ENCODE measurements around the gene BRCA2.

DNA sequence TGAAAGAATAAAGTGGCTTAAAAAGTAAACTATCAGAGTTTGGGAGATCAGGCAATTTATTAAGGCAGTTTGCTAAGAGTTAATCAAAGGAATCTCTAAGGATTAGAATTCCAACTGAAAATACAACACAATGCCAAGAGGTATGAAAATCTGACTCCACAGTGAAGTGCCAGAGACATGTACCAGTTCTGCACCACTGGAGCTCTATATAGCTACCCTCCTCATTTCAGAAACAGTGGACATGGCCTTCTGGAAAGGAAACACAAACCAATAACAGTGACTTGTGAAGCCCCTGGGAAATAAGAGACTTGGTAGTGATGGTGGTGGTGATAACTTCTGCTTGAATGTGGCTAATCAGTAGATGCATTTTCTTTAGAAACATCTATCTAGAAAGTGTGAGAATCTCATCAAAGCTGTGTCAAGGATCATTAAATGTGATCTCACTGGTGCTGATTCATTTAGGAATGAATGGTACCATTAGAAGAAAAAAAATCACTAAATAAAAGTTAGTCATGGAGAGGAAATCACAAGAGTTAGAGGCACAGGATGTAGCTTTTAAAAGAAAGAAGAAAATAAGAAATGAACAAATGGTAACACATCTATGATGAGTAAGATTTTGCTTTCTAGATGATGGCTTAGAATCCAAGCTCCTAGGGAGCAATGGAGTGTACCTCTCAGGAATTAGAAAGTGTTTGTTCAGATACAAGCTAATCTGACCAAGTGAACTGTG is 132.8 kb downstream of the BRCA2 start:
- TF ChIP-seq RELA (CRISPR knock-in tag; IDR thresholded peaks at IDR 0.05; ENCODE audit: borderline replicate concordance): no peak
- TF ChIP-seq CTCF (IDR thresholded peaks at IDR 0.05): no peak
- no peak for TF ChIP-seq E2F5 (CRISPR knock-in tag; IDR thresholded peaks at IDR 0.05)
- no peak for TF ChIP-seq ZNF121 (CRISPR knock-in tag; IDR thresholded peaks at IDR 0.05)
- no peak for TF ChIP-seq SP1 (CRISPR knock-in tag; conservative IDR thresholded peaks at IDR 0.05)
- TF ChIP-seq FOXP4 (CRISPR knock-in tag; IDR thresholded peaks at IDR 0.05): no peak
- TF ChIP-seq ATF3 (CRISPR knock-in tag; conservative IDR thresholded peaks at IDR 0.05): no peak
- no peak for TF ChIP-seq MAX (CRISPR knock-in tag; IDR thresholded peaks at IDR 0.05)
- no peak for TF ChIP-seq IRF1 (CRISPR knock-in tag; IDR thresholded peaks at IDR 0.05)
- no peak for TF ChIP-seq NR1H2 (CRISPR knock-in tag; IDR thresholded peaks at IDR 0.05)

Measured in WTC11 (cell line).